Activated CD4-positive, alpha-beta T cell treated with anti-CD3 and anti-CD28 coated beads for 36 hours (primary cell): ENCODE data around the gene ANKRD13B. TPM values are rescaled to one million over a fixed set of nuclear protein-coding genes. Genes with fewer than 3 reads are reported as not detected.
A peak's percentile ranks its signal among the peaks of the same experiment; 100 is the strongest.

Source experiments
- ATAC-seq: fragments of 200-7000 bp; cut with Tn5 transposase; one replicate; pipeline ENCODE4 v1.10.0; 2021; ENCODE audit warnings: mild to moderate bottlenecking, moderate library complexity
- CTCF ChIA-PET: fragments of 350-600 bp; sonication (Branson Sonifier 250); formaldehyde crosslinking; loops from one replicate; lab custom pipeline; 2021; ENCODE audit warnings: antibody characterized with exemption; lab: Charles Lee
- POLR2A ChIA-PET: fragments of 350-600 bp; sonication (Branson Sonifier 250); formaldehyde crosslinking; loops from one replicate; lab custom pipeline; 2021; ENCODE audit warnings: antibody characterized with exemption, inconsistent platforms; lab: Charles Lee
- DNase-seq: peaks from one replicate; pipeline ENCODE4 v3.0.0-alpha.2; 2020
- H3K27ac Mint-ChIP-seq: one replicate; pipeline ENCODE4 v1.8.0; 2021; ENCODE audit warnings: mixed read lengths
- H3K27me3 Mint-ChIP-seq: one replicate; pipeline ENCODE4 v1.8.0; 2021; ENCODE audit warnings: mixed read lengths
- H3K36me3 Mint-ChIP-seq: one replicate; pipeline ENCODE4 v1.8.0; 2021; ENCODE audit warnings: low read depth, mixed read lengths
- H3K4me1 Mint-ChIP-seq: one replicate; pipeline ENCODE4 v1.8.0; 2021; ENCODE audit warnings: mixed read lengths
- H3K4me3 Mint-ChIP-seq: one replicate; pipeline ENCODE4 v1.8.0; 2021; ENCODE audit warnings: mild to moderate bottlenecking, moderate library complexity, mixed read lengths
- H3K9me3 Mint-ChIP-seq: one replicate; pipeline ENCODE4 v1.8.0; 2021; ENCODE audit warnings: low read depth, mixed read lengths
- intact Hi-C, 2 experiments: fragments of 100-400 bp; cut with DNase I in 1 of 2; cut with micrococcal nuclease in 1 of 2; formaldehyde crosslinking; loops; one replicate each; pipeline versions ENCODE4 v1.14.2 to v1.15.1; 2022 to 2024; cut with DNase I, micrococcal nuclease
- total RNA-seq, 2 experiments: library from RNA; stranded (reverse); gene quantifications; one replicate each; pipeline ENCODE4 v1.2.3, GENCODE V29; 2021

The ANKRD13B gene
- total RNA-seq, 2 experiments from 2014 or later, result 17.3 to 20.2 TPM

DNA sequence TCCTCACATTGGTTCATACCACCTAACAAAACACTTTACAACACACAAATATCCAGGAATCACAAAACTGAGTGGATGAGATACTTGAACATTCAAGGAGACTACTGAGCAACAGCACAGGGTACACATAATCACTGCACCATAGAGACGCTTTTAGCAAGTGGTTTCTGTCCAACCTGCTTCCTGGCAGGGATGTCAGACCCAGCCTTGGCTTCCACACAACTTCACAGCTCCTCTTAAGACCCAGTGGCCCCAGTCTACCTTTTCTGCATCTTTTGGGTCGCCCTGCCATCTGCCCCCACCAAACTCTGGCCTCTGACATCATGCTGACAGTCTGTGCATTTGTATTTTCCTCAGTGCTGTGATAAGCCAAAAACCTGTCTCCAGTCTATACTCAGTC is 35.7 kb downstream of the ANKRD13B start:
- Mint-ChIP-seq H3K27me3 (no peaks in the 10 kb centered on the region), H3K27ac (peak overlapping the region; percentile 44), H3K9me3 (no peaks in the 10 kb centered on the region), H3K4me3 (no peak overlapping the region), H3K4me1 (peaks cover 55% of the 10 kb centered on the region), H3K36me3 (peaks cover 16% of the 10 kb centered on the region)
- intact Hi-C loops, result loop anchor here in 1 of 2 experiments (10.0 kb wide), 1 partner anchor 486 kb away; the partner anchor contains the start of gene NSRP1
- CTCF ChIA-PET, result interaction anchor here (0.6 to 1.9 kb wide), 4 partner anchors 10 to 47 kb away, joined by 3 to 10 read pairs (median 4); no protein-coding TSS in a partner anchor
- ATAC-seq (no peak), DNase-seq (no peak)
- POLR2A ChIA-PET, result interaction anchor here (0.7 kb wide), 1 partner anchor 12 kb away, joined by 3 read pairs; no protein-coding TSS in a partner anchor

GRCh38 chr17:29629839-29630238 is 36.9 kb downstream of the ANKRD13B start:
- peaks cover 21% of the 10 kb centered on the region for H3K36me3 Mint-ChIP-seq
- no peak for ATAC-seq
- no peak for DNase-seq
- H3K27me3 Mint-ChIP-seq, result no peaks in the 10 kb centered on the region
- CTCF ChIA-PET, result interaction anchor here (1.4 to 1.9 kb wide), 3 partner anchors 9 to 12 kb away, joined by 4 to 10 read pairs (median 4); no protein-coding TSS in a partner anchor
- peaks cover 46% of the 10 kb centered on the region for H3K4me1 Mint-ChIP-seq
- H3K27ac Mint-ChIP-seq, result peak overlapping the region; percentile 29
- H3K9me3 Mint-ChIP-seq, result no peaks in the 10 kb centered on the region
- intact Hi-C loops, result loop anchor here in 1 of 2 experiments (10.0 kb wide), 1 partner anchor 485 kb away; the partner anchor contains the start of gene NSRP1
- POLR2A ChIA-PET, result no interaction called here
- no peak overlapping the region for H3K4me3 Mint-ChIP-seq

DNA sequence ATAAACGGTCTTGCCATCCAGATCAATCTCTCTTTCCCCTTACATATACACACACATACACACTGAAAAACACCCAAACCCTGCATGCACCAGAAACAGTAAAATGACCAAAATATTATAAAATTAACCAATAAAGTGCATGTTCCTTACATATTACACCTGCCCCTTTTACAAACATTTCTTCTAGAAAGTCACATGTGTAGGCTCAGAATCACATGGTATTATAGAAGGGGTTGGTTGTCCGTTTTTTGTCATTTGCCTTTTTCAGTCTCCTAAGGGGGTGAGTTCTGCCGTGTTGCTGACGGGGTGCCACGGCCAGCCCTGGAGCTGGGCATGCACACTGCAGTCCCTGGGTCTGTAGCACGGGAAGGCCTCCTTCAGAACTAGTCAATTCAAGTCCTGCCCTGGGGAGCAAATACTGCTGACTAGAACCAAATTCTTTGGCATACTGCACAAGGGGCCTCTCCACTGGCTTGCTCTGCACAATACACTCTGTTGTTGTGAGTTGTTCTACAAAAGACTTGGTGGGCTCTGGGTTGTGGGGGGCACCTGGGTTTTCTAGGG is 37.8 kb downstream of the ANKRD13B start:
- ATAC-seq (no peak), DNase-seq (no peak)
- H3K27ac Mint-ChIP-seq, result no peak overlapping the region
- peaks cover 23% of the 10 kb centered on the region for H3K36me3 Mint-ChIP-seq
- intact Hi-C loops, result no loop called here
- POLR2A ChIA-PET, result no interaction called here
- H3K27me3 Mint-ChIP-seq, result no peaks in the 10 kb centered on the region
- no peaks in the 10 kb centered on the region for H3K9me3 Mint-ChIP-seq
- H3K4me3 Mint-ChIP-seq, result no peak overlapping the region
- peaks cover 37% of the 10 kb centered on the region for H3K4me1 Mint-ChIP-seq
- CTCF ChIA-PET, result interaction anchor here (1.7 kb wide), 1 partner anchor 13 kb away, joined by 4 read pairs; no protein-coding TSS in a partner anchor

DNA sequence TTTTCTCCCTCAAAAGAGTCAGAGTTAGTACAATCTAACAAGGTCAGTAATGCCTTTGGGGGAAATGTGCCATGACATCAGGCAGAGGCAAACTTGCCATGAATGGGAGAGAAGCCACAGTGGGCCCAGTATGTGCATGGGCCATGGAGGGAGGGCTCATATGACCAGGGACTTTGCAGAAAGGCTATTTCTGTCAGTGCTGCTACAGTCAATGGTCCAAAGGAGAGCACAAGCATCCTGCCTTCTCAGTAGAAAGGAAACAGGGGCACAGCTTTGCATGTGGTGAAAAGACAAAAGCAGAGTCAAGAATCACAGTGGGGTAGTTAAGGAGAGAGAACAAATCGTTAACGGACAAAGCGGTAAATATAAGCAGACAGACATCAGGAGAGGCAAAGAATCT is 41.0 kb downstream of the ANKRD13B start:
- Mint-ChIP-seq H3K27me3 (no peaks in the 10 kb centered on the region), H3K27ac (peak overlapping the region; percentile 45), H3K4me3 (no peak overlapping the region), H3K4me1 (peaks cover 16% of the 10 kb centered on the region), H3K9me3 (no peaks in the 10 kb centered on the region), H3K36me3 (peaks cover 28% of the 10 kb centered on the region)
- ATAC-seq (no peak), DNase-seq (no peak)
- intact Hi-C loops, result no loop called here
- ChIA-PET POLR2A (interaction anchor here (0.5 to 0.6 kb wide), 2 partner anchors 42 to 275 kb away, joined by 3 to 4 read pairs; no protein-coding TSS in a partner anchor), CTCF (no interaction called here)

- H3K4me1 Mint-ChIP-seq, result peaks cover 27% of the 10 kb centered on the region
- ATAC-seq (no peak), DNase-seq (no peak)
- H3K36me3 Mint-ChIP-seq, result peaks cover 22% of the 10 kb centered on the region
- peak overlapping the region; percentile 84 for H3K27ac Mint-ChIP-seq
- intact Hi-C loops, result no loop called here
- H3K4me3 Mint-ChIP-seq, result no peak overlapping the region
- H3K27me3 Mint-ChIP-seq, result no peaks in the 10 kb centered on the region
- no peaks in the 10 kb centered on the region for H3K9me3 Mint-ChIP-seq
- ChIA-PET POLR2A (no interaction called here), CTCF (interaction anchor here (0.7 to 8.3 kb wide), 18 partner anchors 8 to 453 kb away, joined by 3 to 162 read pairs (median 8); partner anchors contain the start of gene CORO6)
Observed at GRCh38 chr17:29640413-29640812, 47.5 kb downstream of the ANKRD13B start.

DNA sequence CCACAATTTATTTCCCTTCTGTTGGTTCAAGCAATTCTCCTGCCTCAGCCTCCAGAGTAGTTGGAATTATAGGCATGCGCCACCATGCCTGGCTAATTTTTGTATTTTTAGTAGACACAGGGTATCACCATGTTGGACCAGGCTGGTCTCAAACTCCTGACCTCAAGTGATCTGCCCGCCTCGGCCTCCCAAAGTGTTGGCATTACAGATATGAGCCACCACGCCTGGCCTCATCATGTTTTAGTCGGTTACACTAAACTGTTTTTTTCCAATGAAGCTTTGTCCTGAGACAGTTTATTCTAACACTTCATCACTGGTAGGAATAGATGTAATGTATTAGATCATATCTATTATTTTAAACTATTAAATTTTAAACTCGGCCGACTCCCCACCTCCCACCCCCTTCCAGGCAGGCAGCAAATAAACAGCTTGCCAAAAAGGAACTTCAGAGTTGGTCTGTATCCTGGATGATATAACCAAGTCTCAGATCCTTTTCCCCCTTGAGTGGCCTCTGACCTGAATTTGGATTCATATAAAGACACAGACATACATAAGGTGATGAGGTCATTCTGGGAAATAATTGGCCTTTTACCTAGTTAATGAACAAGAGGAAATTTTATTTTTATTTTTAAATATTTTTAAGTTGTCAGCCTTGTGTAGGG is 48.2 kb downstream of the ANKRD13B start:
- Mint-ChIP-seq H3K27me3 (no peaks in the 10 kb centered on the region), H3K27ac (peak overlapping the region; percentile 84), H3K4me3 (no peak overlapping the region), H3K4me1 (peaks cover 33% of the 10 kb centered on the region), H3K36me3 (peaks cover 21% of the 10 kb centered on the region), H3K9me3 (no peaks in the 10 kb centered on the region)
- no peak for DNase-seq
- ATAC-seq, result no peak
- POLR2A ChIA-PET, result interaction anchor here (0.5 to 0.7 kb wide), 2 partner anchors 163 to 388 kb away, joined by 3 to 12 read pairs; no protein-coding TSS in a partner anchor
- intact Hi-C loops, result no loop called here
- CTCF ChIA-PET, result interaction anchor here (1.0 to 8.3 kb wide), 4 partner anchors 9 to 290 kb away, joined by 3 to 162 read pairs (median 6); no protein-coding TSS in a partner anchor

- POLR2A ChIA-PET, result interaction anchor here (0.7 kb wide), 1 partner anchor 10 kb away, joined by 4 read pairs; no protein-coding TSS in a partner anchor
- ATAC-seq (no peak), DNase-seq (no peak)
- CTCF ChIA-PET, result interaction anchor here (0.7 to 8.3 kb wide), 8 partner anchors 13 to 289 kb away, joined by 3 to 162 read pairs (median 7); no protein-coding TSS in a partner anchor
- no peaks in the 10 kb centered on the region for H3K9me3 Mint-ChIP-seq
- intact Hi-C loops, result no loop called here
- peak overlapping the region; percentile 20 for H3K27ac Mint-ChIP-seq
- H3K36me3 Mint-ChIP-seq, result peaks cover 18% of the 10 kb centered on the region
- no peak overlapping the region for H3K4me3 Mint-ChIP-seq
- no peaks in the 10 kb centered on the region for H3K27me3 Mint-ChIP-seq
- H3K4me1 Mint-ChIP-seq, result peaks cover 36% of the 10 kb centered on the region
Observed at GRCh38 chr17:29642171-29642611, 49.3 kb downstream of the ANKRD13B start.

DNA sequence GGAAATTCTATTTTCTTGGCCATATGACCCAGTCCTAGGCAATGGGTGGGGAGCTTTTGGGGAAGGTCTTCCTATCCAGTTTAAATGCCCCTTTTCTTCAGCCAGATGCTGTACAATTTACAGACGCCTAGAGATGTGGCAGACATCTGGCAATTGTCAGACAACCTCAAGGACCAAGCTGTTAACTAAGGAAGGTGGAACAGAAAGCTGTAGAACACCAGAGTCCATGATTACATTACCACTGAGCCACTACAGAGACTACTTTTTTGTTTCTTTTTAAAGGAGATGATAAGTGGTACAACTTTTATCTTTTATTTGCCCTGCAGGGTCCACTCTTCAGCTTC is 50.9 kb downstream of the ANKRD13B start:
- no peaks in the 10 kb centered on the region for H3K9me3 Mint-ChIP-seq
- peaks cover 35% of the 10 kb centered on the region for H3K4me1 Mint-ChIP-seq
- H3K4me3 Mint-ChIP-seq, result no peak overlapping the region
- CTCF ChIA-PET, result interaction anchor here (0.6 to 8.3 kb wide), 9 partner anchors 11 to 361 kb away, joined by 3 to 162 read pairs (median 3); no protein-coding TSS in a partner anchor
- H3K36me3 Mint-ChIP-seq, result peaks cover 23% of the 10 kb centered on the region
- DNase-seq (no peak), ATAC-seq (no peak)
- intact Hi-C loops, result no loop called here
- POLR2A ChIA-PET, result interaction anchor here (0.6 to 0.7 kb wide), 2 partner anchors 133 to 297 kb away, joined by 3 to 5 read pairs; no protein-coding TSS in a partner anchor
- H3K27me3 Mint-ChIP-seq, result no peaks in the 10 kb centered on the region
- H3K27ac Mint-ChIP-seq, result peak overlapping the region; percentile 19

DNA sequence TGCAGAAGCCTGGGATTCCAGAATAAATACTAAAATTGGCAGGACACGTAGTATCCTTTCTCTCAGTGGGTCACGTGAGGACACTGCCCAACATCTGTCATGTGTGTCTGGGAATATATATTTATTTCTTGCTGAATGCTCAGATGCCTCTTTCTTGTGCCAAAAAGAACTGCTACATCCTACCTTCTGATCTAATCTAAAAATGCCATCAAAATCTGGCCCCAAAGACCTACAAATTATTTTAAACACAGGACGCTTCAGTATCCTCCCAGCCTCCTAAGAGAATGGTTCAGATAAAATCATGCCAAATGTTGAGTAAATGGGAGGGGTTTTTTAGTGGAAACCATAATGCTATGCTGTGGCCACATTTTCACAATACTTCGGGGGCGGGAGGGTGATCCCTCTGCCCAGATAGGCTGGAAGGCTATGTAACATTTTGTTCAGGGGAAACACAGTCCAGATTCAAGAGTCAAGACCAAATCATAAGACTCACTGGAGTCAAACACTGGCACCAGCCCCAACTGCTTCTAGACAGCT is 52.7 kb downstream of the ANKRD13B start:
- DNase-seq (peak; percentile 26), ATAC-seq (peak; percentile 36)
- POLR2A ChIA-PET, result no interaction called here
- Mint-ChIP-seq H3K9me3 (no peaks in the 10 kb centered on the region), H3K36me3 (peaks cover 31% of the 10 kb centered on the region), H3K27me3 (no peaks in the 10 kb centered on the region), H3K27ac (peak overlapping the region; percentile 72), H3K4me3 (no peak overlapping the region), H3K4me1 (peaks cover 19% of the 10 kb centered on the region)
- intact Hi-C loops, result no loop called here
- CTCF ChIA-PET, result interaction anchor here (0.7 to 1.4 kb wide), 2 partner anchors 44 to 135 kb away, joined by 4 to 8 read pairs; no protein-coding TSS in a partner anchor

GRCh38 chr17:29648005-29648404 is 55.1 kb downstream of the ANKRD13B start:
- Mint-ChIP-seq H3K27ac (peak overlapping the region; percentile 32), H3K4me3 (no peak overlapping the region), H3K9me3 (no peaks in the 10 kb centered on the region), H3K4me1 (peaks cover 14% of the 10 kb centered on the region), H3K27me3 (no peaks in the 10 kb centered on the region), H3K36me3 (peaks cover 33% of the 10 kb centered on the region)
- no peak for DNase-seq
- ChIA-PET POLR2A (no interaction called here), CTCF (interaction anchor here (0.6 to 1.7 kb wide), 6 partner anchors 8 to 282 kb away, joined by 3 to 8 read pairs (median 4); partner anchors contain the start of gene SSH2)
- intact Hi-C loops, result no loop called here
- no peak for ATAC-seq

DNA sequence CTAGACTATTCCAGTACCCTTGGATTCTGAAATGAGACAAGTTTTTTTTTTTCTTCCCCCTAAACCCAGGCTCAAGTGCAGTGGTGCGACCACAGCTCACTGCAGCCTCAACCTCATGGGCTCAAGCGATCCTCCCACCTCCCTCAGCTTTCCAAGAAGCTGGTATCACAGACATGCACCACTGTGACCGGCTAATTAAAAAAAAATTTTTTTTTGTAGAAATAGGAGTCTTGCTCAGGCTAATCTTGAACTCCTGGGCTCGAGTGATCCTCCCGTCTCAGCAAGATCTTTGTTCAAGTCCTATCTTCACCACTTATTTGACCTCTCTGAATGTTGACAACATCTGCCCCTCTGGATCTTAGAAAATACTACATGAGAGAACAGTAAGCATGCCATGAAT is 56.4 kb downstream of the ANKRD13B start:
- no peak overlapping the region for H3K27ac Mint-ChIP-seq
- H3K36me3 Mint-ChIP-seq, result peaks cover 31% of the 10 kb centered on the region
- intact Hi-C loops, result no loop called here
- no peaks in the 10 kb centered on the region for H3K9me3 Mint-ChIP-seq
- ATAC-seq, result no peak
- no peak for DNase-seq
- H3K4me1 Mint-ChIP-seq, result peaks cover 14% of the 10 kb centered on the region
- ChIA-PET POLR2A (no interaction called here), CTCF (interaction anchor here (1.3 kb wide), 1 partner anchor 10 kb away, joined by 7 read pairs; no protein-coding TSS in a partner anchor)
- no peak overlapping the region for H3K4me3 Mint-ChIP-seq
- no peaks in the 10 kb centered on the region for H3K27me3 Mint-ChIP-seq
